GM12878 (cell line): ENCODE results near the gene DDX10. TPM values are rescaled to one million over a fixed set of nuclear protein-coding genes. Genes with fewer than 3 reads are reported as not detected.

Experiments
- BACH1 ChIP-seq: fragments of 450-650 bp; IDR thresholded peaks from 2 replicates; pipeline ENCODE4 v1.6.1; 2017; ENCODE audit warnings: mild to moderate bottlenecking, borderline replicate concordance
- CBX5 ChIP-seq: sonication (generic); IDR thresholded peaks from 2 replicates; pipeline ENCODE4 v1.6.1; 2016; ENCODE audit warnings: low read depth, moderate library complexity, mild to moderate bottlenecking, inconsistent platforms
- CHD4 ChIP-seq: fragments of 200-600 bp; sonication (generic); IDR thresholded peaks from 2 replicates; pipeline ENCODE4 v1.6.1; 2016; ENCODE audit warnings: mild to moderate bottlenecking
- CREB1 ChIP-seq: IDR thresholded peaks from 2 replicates; pipeline ENCODE4 v1.6.1; 2012; ENCODE audit warnings: low read depth, mild to moderate bottlenecking, inconsistent platforms
- CREM ChIP-seq: IDR thresholded peaks from 2 replicates; pipeline ENCODE4 v1.6.1; 2014; ENCODE audit warnings: antibody characterized with exemption, low read depth
- EP300 ChIP-seq, 2 experiments: fragments of 150-350 bp in 1 of 2; IDR thresholded peaks; 2 replicates each; pipeline ENCODE4 v1.6.1; 2011 to 2012; ENCODE audit warnings: low read depth in 2 of 2, low read length in 2 of 2, borderline replicate concordance in 1 of 2, improper control_type of control experiment in 1 of 2, inconsistent platforms in 1 of 2; ENCODE audit not compliant: control insufficient read depth in 1 of 2
- FOXK2 ChIP-seq: fragments of 450-650 bp; IDR thresholded peaks from 2 replicates; pipeline ENCODE4 v1.6.1; 2017; ENCODE audit warnings: mild to moderate bottlenecking, moderate library complexity
- HCFC1 ChIP-seq: fragments of 150-350 bp; IDR thresholded peaks from 2 replicates; pipeline ENCODE4 v1.6.1; 2014; ENCODE audit warnings: low read length
- IKZF1 ChIP-seq: fragments of 450-650 bp; conservative IDR thresholded peaks from 2 replicates; pipeline ENCODE4 v1.6.1; 2017; ENCODE audit warnings: antibody characterized with exemption, mild to moderate bottlenecking
- JUNB ChIP-seq: IDR thresholded peaks from 2 replicates; pipeline ENCODE4 v1.6.1; 2016; ENCODE audit warnings: antibody characterized with exemption, mild to moderate bottlenecking
- KLF5 ChIP-seq: fragments of 450-650 bp; IDR thresholded peaks from 2 replicates; pipeline ENCODE4 v1.6.1; 2014; ENCODE audit warnings: mild to moderate bottlenecking; ENCODE audit not compliant: partially characterized antibody
- NFIC ChIP-seq: IDR thresholded peaks from 2 replicates; pipeline ENCODE4 v1.6.1; 2012; ENCODE audit warnings: low read depth, mild to moderate bottlenecking, inconsistent platforms, low read length, moderate library complexity
- NR2C1 ChIP-seq: fragments of 450-650 bp; IDR thresholded peaks from 2 replicates; pipeline ENCODE4 v1.6.1; 2017; ENCODE audit warnings: antibody characterized with exemption, mild to moderate bottlenecking, moderate library complexity
- NR2F1 ChIP-seq: fragments of 450-650 bp; conservative IDR thresholded peaks from 2 replicates; pipeline ENCODE4 v1.6.1; 2017; ENCODE audit warnings: mild to moderate bottlenecking
- RAD21 ChIP-seq: IDR thresholded peaks from 2 replicates; pipeline ENCODE4 v1.6.1; 2011; ENCODE audit warnings: mild to moderate bottlenecking, low read depth, low read length, moderate library complexity; ENCODE audit not compliant: insufficient read depth
- RBBP5 ChIP-seq: fragments of 200-600 bp; sonication (generic); conservative IDR thresholded peaks from 2 replicates; pipeline ENCODE4 v1.6.1; 2016
- RUNX3 ChIP-seq: IDR thresholded peaks from 2 replicates; pipeline ENCODE4 v1.6.1; 2012; ENCODE audit warnings: low read length, inconsistent platforms
- SIX5 ChIP-seq: IDR thresholded peaks from 2 replicates; pipeline ENCODE4 v1.6.1; 2011; ENCODE audit warnings: mild to moderate bottlenecking, low read depth, low read length, moderate library complexity; ENCODE audit not compliant: severe bottlenecking
- SRF ChIP-seq, 2 experiments: IDR thresholded peaks; 2 replicates each; pipeline ENCODE4 v1.6.1; 2011; ENCODE audit warnings: low read depth in 2 of 2, low read length in 2 of 2, mild to moderate bottlenecking in 1 of 2, moderate library complexity in 1 of 2
- STAT1 ChIP-seq: fragments of 450-650 bp; conservative IDR thresholded peaks from 2 replicates; pipeline ENCODE4 v1.6.1; 2014; ENCODE audit warnings: antibody characterized with exemption, mild to moderate bottlenecking
- STAT3 ChIP-seq: IDR thresholded peaks from 2 replicates; pipeline ENCODE4 v1.6.1; 2011; ENCODE audit warnings: low read depth, low read length, improper control_type of control experiment
- ZNF207 ChIP-seq: fragments of 450-650 bp; IDR thresholded peaks from 2 replicates; pipeline ENCODE4 v1.6.1; 2014; ENCODE audit warnings: antibody characterized with exemption, mild to moderate bottlenecking, borderline replicate concordance
- polyA plus RNA-seq, 11 experiments: library from polyadenylated mRNA; depleted of rRNA in 4 of 11; unstranded in 6 of 11; stranded (reverse) in 5 of 11; fragments of >200 nt; fragmentation: Nextera tagmentation in 4 of 11; fragmentation: Illumina TruSeq in 1 of 11; extraction: Ambion mirVana in 4 of 11; extraction: Trizol in 1 of 11; gene quantifications; 1 replicate in 1 of 11; 2 replicates in 10 of 11; pipeline versions ENCODE4 v1.2.1 to v1.2.3, GENCODE V29; 2011 to 2016; ENCODE audit warnings: inconsistent platforms in 2 of 11, missing spikeins in 2 of 11, low read depth in 1 of 11
- total RNA-seq, 4 experiments: library from RNA; depleted of rRNA in 3 of 4; stranded (reverse); fragments of >200 nt in 3 of 4; fragmentation: Illumina TruSeq in 1 of 4; extraction: Trizol in 1 of 4; gene quantifications; 2 replicates each; pipeline versions ENCODE4 v1.2.1 to v1.2.3, GENCODE V29; 2013 to 2021
- TF ChIP-seq, protein P1 (sequence below): fragments of 450-650 bp; IDR thresholded peaks from 2 replicates; pipeline ENCODE4 v1.6.1; 2017; ENCODE audit warnings: mild to moderate bottlenecking, moderate library complexity
- TF ChIP-seq, protein P2 (sequence below): fragments of 450-650 bp; IDR thresholded peaks from 2 replicates; pipeline ENCODE4 v1.6.1; 2017; ENCODE audit warnings: low read depth, mild to moderate bottlenecking, moderate library complexity
- TF ChIP-seq, protein P3 (sequence below): fragments of 450-650 bp; IDR thresholded peaks from 2 replicates; pipeline ENCODE4 v1.6.1; 2017; ENCODE audit warnings: mild to moderate bottlenecking, low read depth, inconsistent platforms; ENCODE audit not compliant: poor library complexity, severe bottlenecking

Gene DDX10
- total and polyA plus RNA-seq, 10 of the 15 experiments (the other 5 are each of a cell fraction or from before 2014, with no cell fraction given), result 20.9 to 51.5 (median 31.9) TPM

DNA sequence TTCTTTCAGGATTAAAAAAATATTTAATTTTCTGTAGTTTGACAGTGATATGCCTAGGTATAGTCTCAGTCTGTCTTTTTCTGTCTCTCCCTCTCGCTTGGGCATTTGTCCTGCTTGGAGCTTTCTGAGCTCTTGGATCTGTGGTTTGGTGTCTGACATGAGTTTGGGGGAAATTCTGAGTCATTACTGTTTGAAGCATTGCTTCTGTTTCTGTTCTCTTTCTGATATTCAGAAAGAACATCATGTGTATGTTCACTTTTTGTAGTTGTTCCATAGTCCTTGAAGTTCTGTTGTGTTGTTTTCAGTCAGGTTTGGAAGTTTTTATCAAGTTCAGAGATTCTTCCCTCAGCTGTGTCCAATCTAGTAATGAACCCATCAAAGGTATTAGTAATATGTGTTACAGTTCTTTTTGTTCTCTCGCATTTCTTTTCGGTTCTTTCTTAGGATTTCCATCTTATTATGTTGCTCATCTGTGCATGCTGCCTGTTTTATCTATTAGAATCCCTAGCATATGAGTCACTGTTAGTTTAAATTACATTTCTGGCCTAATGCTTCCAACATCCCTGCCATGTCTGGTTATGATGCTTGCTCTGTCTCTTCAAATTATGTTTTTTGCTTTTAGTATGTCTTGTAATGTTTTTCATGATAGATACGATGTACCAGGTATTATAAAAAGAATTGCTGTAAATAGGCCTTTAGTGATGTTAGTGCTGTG lies 48.4 kb downstream of the DDX10 start (continued):
- TF ChIP-seq RAD21, result 0 out of 2 replicates have a peak, but pooled peaks have one; percentile 2
- no peak for TF ChIP-seq STAT3
- TF ChIP-seq, protein P1, sequence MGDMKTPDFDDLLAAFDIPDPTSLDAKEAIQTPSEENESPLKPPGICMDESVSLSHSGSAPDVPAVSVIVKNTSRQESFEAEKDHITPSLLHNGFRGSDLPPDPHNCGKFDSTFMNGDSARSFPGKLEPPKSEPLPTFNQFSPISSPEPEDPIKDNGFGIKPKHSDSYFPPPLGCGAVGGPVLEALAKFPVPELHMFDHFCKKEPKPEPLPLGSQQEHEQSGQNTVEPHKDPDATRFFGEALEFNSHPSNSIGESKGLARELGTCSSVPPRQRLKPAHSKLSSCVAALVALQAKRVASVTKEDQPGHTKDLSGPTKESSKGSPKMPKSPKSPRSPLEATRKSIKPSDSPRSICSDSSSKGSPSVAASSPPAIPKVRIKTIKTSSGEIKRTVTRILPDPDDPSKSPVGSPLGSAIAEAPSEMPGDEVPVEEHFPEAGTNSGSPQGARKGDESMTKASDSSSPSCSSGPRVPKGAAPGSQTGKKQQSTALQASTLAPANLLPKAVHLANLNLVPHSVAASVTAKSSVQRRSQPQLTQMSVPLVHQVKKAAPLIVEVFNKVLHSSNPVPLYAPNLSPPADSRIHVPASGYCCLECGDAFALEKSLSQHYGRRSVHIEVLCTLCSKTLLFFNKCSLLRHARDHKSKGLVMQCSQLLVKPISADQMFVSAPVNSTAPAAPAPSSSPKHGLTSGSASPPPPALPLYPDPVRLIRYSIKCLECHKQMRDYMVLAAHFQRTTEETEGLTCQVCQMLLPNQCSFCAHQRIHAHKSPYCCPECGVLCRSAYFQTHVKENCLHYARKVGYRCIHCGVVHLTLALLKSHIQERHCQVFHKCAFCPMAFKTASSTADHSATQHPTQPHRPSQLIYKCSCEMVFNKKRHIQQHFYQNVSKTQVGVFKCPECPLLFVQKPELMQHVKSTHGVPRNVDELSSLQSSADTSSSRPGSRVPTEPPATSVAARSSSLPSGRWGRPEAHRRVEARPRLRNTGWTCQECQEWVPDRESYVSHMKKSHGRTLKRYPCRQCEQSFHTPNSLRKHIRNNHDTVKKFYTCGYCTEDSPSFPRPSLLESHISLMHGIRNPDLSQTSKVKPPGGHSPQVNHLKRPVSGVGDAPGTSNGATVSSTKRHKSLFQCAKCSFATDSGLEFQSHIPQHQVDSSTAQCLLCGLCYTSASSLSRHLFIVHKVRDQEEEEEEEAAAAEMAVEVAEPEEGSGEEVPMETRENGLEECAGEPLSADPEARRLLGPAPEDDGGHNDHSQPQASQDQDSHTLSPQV, result no peak
- TF ChIP-seq RBBP5, result no peak
- TF ChIP-seq, protein P2, sequence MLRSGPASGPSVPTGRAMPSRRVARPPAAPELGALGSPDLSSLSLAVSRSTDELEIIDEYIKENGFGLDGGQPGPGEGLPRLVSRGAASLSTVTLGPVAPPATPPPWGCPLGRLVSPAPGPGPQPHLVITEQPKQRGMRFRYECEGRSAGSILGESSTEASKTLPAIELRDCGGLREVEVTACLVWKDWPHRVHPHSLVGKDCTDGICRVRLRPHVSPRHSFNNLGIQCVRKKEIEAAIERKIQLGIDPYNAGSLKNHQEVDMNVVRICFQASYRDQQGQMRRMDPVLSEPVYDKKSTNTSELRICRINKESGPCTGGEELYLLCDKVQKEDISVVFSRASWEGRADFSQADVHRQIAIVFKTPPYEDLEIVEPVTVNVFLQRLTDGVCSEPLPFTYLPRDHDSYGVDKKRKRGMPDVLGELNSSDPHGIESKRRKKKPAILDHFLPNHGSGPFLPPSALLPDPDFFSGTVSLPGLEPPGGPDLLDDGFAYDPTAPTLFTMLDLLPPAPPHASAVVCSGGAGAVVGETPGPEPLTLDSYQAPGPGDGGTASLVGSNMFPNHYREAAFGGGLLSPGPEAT, result peak; percentile 87; the same call in 1 of the 2 replicates
- no peak; the same call in 1 of the 2 replicates for TF ChIP-seq BACH1
- no peak for TF ChIP-seq CREB1
- no peak for TF ChIP-seq NR2F1
- TF ChIP-seq SIX5, result no peak
- no peak for TF ChIP-seq HCFC1
- no peak for TF ChIP-seq CBX5
- no peak for TF ChIP-seq CHD4
- TF ChIP-seq RUNX3, result peak; percentile 90
- no peak for TF ChIP-seq STAT1
- no peak; a peak in 1 of 4 replicates for TF ChIP-seq EP300 (IDR thresholded peaks at IDR 0.05; ENCODE audit: borderline replicate concordance in 1 of 2, control insufficient read depth in 1 of 2, low read depth in 2 of 2, low read length in 2 of 2)
- TF ChIP-seq, protein P3, sequence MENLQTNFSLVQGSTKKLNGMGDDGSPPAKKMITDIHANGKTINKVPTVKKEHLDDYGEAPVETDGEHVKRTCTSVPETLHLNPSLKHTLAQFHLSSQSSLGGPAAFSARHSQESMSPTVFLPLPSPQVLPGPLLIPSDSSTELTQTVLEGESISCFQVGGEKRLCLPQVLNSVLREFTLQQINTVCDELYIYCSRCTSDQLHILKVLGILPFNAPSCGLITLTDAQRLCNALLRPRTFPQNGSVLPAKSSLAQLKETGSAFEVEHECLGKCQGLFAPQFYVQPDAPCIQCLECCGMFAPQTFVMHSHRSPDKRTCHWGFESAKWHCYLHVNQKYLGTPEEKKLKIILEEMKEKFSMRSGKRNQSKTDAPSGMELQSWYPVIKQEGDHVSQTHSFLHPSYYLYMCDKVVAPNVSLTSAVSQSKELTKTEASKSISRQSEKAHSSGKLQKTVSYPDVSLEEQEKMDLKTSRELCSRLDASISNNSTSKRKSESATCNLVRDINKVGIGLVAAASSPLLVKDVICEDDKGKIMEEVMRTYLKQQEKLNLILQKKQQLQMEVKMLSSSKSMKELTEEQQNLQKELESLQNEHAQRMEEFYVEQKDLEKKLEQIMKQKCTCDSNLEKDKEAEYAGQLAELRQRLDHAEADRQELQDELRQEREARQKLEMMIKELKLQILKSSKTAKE, result peak; percentile 21
- TF ChIP-seq KLF5, result no peak
- TF ChIP-seq SRF (IDR thresholded peaks at IDR 0.05; ENCODE audit: low read depth in 2 of 2, low read length in 2 of 2), result no peak
- TF ChIP-seq CREM, result 0 out of 2 replicates have a peak, but pooled peaks have one; percentile 22
- peak; percentile 67 for TF ChIP-seq JUNB
- TF ChIP-seq IKZF1, result peak; percentile 69
- peak; percentile 74; the same call in 1 of the 2 replicates for TF ChIP-seq NFIC
- TF ChIP-seq ZNF207, result no peak
- no peak for TF ChIP-seq NR2C1
- TF ChIP-seq FOXK2, result no peak
